ENCODE data around the gene ARSB.

GRCh38 chr5:78738693-78739300 lies 246.3 kb downstream of the ARSB start:
- TF ChIP-seq CTCF (IDR thresholded peaks at IDR 0.05; ENCODE audit: insufficient read depth, low read depth, low read length) = no peak
- no peak for TF ChIP-seq EZH2 (IDR thresholded peaks at IDR 0.05; ENCODE audit: insufficient read depth, low read length)

All from astrocyte (in vitro differentiated cells and primary cell).